Kidney epithelial cell (primary cell): ENCODE measurements around the gene LINGO3. TPM values are rescaled to one million over a fixed set of nuclear protein-coding genes. Genes with fewer than 3 reads are reported as not detected.

Experiments
- DNase-seq: peaks from one replicate; pipeline ENCODE4 v3.0.0-alpha.2; 2010; ENCODE audit warnings: low read depth
- H3K27me3 ChIP-seq: 2 replicates; pipeline ENCODE4 v1.6.0; 2011; ENCODE audit warnings: low read length; ENCODE audit not compliant: control insufficient read depth, insufficient read depth
- H3K36me3 ChIP-seq: 2 replicates; pipeline ENCODE4 v1.5.1; 2011; ENCODE audit warnings: low read length; ENCODE audit not compliant: control insufficient read depth, insufficient read depth
- H3K4me3 ChIP-seq: 2 replicates; pipeline ENCODE4 v1.5.1; 2011; ENCODE audit warnings: low read depth, mild to moderate bottlenecking, control low read depth, low read length
- total RNA-seq: library from RNA; depleted of rRNA; stranded (reverse); fragments of >200 nt; gene quantifications from 2 replicates; pipeline ENCODE4 v1.2.3, GENCODE V29; 2015
- TF ChIP-seq, protein P1 (sequence below): IDR thresholded peaks from 2 replicates; pipeline ENCODE4 v1.5.1; 2011; ENCODE audit warnings: mild to moderate bottlenecking, moderate library complexity, low read length, control low read depth, inconsistent platforms; ENCODE audit not compliant: insufficient read depth, poor library complexity, severe bottlenecking

Gene LINGO3
- total RNA-seq, 1 donor from 2014 or later = not detected

DNA sequence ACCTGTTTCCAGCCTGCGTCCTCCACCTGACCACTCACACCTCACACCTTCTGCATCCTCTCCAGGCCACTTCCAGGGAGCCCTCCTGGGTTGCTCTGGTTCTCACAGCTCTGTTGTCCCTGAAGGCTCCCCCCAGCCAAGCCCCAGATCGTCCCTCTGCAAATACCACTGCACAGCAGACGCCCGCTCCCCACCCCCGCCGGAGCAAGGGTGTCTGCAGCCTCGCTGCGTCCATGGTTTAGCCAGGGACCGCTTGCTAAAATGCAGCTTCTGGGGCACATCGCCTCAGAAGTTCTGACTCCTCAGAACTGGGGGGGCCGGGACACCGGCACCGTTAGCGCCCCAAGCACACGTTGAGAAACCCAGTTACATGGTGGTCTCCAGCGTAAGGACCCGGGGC lies 983 bp downstream of the LINGO3 start:
- TF ChIP-seq, protein P1, sequence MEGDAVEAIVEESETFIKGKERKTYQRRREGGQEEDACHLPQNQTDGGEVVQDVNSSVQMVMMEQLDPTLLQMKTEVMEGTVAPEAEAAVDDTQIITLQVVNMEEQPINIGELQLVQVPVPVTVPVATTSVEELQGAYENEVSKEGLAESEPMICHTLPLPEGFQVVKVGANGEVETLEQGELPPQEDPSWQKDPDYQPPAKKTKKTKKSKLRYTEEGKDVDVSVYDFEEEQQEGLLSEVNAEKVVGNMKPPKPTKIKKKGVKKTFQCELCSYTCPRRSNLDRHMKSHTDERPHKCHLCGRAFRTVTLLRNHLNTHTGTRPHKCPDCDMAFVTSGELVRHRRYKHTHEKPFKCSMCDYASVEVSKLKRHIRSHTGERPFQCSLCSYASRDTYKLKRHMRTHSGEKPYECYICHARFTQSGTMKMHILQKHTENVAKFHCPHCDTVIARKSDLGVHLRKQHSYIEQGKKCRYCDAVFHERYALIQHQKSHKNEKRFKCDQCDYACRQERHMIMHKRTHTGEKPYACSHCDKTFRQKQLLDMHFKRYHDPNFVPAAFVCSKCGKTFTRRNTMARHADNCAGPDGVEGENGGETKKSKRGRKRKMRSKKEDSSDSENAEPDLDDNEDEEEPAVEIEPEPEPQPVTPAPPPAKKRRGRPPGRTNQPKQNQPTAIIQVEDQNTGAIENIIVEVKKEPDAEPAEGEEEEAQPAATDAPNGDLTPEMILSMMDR = no peak
- peaks cover 62% of the 10 kb centered on the region for H3K27me3 ChIP-seq
- no peak for DNase-seq

DNA sequence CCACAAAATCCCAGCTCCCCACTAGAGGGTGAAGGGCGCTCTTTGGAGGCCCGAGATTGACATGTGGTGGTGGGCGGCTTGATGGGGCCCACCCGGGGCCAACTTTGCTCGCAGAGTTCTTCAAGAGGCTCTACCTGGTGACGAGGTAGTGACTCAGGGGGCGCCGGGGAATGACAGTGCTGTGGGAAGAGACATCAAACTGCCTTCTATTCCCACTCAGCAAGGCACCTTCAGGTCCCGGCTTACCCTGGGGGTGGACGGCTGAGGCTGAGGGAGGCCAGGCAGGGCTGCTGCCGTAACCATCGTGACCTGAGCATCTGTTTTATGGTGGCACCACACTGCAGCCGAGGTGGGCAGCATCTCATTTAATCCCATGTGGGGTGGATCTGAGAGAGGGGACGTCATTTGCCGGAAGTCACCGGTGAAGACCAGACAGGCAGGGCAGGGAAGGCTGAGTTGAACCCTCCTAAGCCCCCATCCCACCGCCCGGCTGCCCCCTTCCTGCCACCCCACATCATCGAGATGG lies 1.6 kb downstream of the LINGO3 start:
- TF ChIP-seq, protein P1 = no peak
- no peaks in the 10 kb centered on the region for H3K36me3 ChIP-seq
- peaks cover 62% of the 10 kb centered on the region for H3K27me3 ChIP-seq
- no peak overlapping the region for H3K4me3 ChIP-seq
- no peak for DNase-seq

More for the DNA sequence above, 983 bp downstream of the LINGO3 start:
- Histone ChIP-seq H3K36me3 (no peaks in the 10 kb centered on the region), H3K4me3 (no peak overlapping the region)

DNA sequence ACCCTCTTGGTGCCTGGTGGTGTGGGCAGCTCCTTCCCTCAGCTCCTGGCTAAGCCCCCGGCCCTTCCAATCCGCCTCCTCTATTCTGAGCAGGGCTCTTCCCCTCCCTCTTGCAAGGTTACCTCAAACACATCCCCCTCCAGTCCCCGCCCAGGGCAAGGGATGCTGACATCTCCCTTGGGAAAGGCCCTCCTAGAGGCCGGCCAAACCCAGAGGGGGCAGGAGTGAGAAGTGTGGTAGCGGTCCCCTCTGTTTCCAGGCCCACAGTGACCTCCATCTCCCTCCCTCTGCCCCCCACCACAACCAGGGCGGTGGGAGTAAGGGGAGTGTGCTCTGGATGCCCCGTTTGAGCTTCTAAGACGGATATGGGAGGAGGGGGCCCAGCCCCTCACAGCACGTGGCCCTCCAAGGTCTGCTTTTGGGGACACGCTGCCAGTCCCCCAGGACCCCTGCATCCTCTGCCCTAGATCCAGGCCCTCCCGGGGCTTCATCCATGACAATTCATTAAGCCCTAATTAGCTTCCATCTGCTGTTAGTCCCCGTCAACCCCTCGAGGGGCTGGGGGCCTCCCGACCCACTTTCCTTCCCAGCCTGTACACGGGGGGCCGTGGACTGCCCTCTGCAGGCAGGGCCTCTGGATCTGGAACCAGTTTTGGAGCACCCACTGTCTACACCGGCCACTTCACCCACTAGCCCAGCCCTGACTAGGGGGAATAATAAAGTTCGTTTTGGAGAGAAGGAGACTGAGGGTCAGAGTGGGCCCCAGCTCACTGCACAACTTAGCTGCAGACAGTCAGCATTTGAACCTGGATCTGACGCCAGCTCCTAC lies 2.3 kb downstream of the LINGO3 start:
- DNase-seq = no peak
- Histone ChIP-seq H3K36me3 (no peaks in the 10 kb centered on the region), H3K4me3 (no peak overlapping the region), H3K27me3 (peaks cover 64% of the 10 kb centered on the region)
- TF ChIP-seq, protein P1 = no peak

DNA sequence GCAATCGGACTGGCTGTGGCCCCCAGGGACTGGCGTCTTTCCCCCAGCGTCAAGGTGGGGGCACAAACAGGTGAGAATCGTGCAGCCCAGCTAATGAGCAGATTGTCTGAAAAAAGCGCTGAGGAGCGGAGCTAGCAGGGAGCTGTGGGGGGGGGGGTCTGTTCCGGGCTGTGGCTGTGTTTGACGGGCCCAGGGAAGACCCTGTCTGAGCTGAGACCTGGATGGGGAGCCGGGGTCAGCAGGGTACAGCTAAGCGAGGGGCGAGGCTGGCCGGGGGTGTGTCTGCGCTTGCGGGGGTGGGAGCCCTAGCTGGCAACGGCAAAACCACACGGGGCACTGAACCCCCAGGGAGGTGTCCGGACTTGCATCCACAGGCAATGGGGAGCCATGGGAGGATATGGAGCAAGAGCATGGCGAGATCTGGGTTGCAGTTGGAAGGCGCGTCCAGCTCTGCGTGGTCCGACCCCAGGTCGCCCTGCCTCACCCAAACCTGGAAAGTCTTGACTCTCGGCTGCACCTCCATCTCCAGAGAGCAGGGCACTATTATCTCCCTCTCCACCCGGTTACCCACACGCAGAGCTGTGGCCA lies 4.6 kb downstream of the LINGO3 start:
- H3K36me3 ChIP-seq = no peaks in the 10 kb centered on the region
- peaks cover 52% of the 10 kb centered on the region for H3K27me3 ChIP-seq
- TF ChIP-seq, protein P1 = no peak

DNA sequence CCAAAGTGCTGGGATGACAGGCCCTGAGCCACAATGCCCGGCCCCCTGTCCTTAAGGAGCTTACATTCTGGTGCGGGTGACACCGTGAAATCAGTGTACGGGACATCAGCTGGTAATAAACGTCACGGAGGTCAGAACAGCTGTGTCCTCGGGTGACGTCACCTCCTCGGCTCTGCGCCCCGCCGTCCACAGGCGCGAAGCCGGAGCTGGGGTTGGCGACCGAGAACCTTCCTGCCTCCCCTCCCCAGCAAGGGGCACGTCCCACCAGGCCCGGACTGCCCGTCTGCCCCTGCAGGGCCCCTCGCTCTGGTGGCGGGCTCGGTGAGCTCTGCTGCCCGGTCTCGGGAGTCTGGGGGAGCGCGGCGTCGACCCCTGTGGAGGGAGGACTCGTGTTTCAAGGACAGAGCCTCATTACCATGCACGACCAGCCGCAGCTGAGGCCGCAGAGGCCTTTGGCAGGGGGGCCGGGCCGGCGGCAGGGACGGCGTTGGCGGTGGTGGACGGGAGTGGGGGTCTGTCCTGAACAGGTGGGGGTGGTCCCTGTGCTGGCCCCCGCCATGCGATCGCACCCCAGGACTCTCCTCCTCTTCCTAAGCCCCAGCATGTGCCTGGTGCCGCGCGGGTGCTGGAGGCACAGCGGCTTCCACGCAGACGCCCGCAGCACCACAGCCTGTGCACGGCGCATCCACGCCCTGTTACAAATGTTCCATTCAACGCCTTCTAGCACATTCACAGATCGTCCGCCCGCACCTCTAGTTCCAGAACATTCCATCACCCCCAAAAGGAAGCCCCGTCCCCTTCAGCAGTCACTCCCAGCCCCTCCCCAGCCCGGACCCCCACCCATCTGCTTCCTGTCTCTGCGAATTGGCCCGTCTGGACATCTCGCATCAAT lies 5.4 kb downstream of the LINGO3 start:
- no peak for DNase-seq
- H3K4me3 ChIP-seq = no peak overlapping the region
- H3K36me3 ChIP-seq = no peaks in the 10 kb centered on the region
- H3K27me3 ChIP-seq = peaks cover 46% of the 10 kb centered on the region
- TF ChIP-seq, protein P1 = no peak

More for the DNA sequence above, 4.6 kb downstream of the LINGO3 start:
- DNase-seq = no peak
- H3K4me3 ChIP-seq = no peak overlapping the region
